Measurements from ENCODE around the gene CIAO3. TPM values are rescaled to one million over a fixed set of nuclear protein-coding genes. Genes with fewer than 3 reads are reported as not detected.

Gene CIAO3
- total RNA-seq, 1 experiment from 2014 or later = 21.9 TPM

DNA sequence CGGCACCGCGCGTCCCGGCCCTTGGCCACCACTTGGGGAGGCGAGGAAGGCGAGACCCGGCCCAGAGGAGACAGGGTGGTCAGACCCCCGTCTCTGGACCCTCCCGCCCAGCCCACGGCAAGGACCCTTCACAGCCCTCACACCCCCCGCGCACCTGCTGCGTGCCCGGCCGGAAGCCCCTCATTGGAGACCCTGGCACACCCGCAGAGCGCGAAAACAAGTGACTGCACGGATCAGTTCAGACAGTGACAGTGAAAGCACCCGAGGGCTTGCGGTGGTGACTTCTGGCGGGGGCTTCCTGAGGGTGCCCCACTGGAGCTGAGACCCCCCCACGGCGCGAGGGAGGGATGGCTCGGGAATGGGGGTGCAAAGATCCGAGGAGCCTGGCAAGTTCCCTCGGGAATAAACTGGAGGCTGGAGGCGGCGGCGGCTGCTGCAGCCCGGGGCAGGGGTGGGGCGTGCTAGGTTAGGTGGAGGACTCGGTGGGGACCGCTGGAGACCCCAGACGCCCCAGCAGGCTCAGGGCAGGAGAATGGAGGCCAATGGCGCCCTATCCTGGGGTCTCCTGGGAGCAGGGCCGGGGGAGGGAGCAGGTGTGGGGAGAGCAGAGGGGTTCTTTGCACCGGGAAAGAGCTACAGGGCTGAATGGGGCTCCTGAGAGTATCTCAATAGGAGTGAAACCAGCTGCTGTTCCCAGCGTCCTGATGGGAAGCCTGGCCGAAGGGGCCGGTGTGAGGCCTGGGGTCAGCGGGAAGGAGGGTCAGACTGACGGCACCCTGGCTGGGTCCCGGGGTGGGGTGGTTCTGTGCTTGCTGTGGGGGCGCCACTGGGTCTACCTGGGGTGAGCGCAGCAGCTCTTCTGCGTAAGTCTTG lies 34.4 kb downstream of the CIAO3 start:
- no peaks in the 10 kb centered on the region for H3K4me1 ChIP-seq (ENCODE audit: insufficient read depth, low read length)
- H4K91ac ChIP-seq (ENCODE audit: insufficient read length, low read depth, low read length) = no peak overlapping the region
- Mint-ChIP-seq H3K36me3 (ENCODE audit: insufficient read depth in 1 of 3, low read depth in 3 of 3) (peaks cover 0 to 3% (median 0%) of the 10 kb centered on the region in 3 experiments; a peak in 2 of 7 replicates), H3K4me1 (peaks cover 0 to 7% of the 10 kb centered on the region in 2 experiments; a peak in 1 of 4 replicates), H3K27ac (no peak overlapping the region), H3K4me3 (peak overlapping the region; percentile 50 to 79), H3K9me3 (peaks cover 0 to 2% of the 10 kb centered on the region in 2 experiments; a peak in 2 of 5 replicates), H3K27me3 (ENCODE audit: low read depth) (peaks cover 86% of the 10 kb centered on the region)
- H3K56ac ChIP-seq (ENCODE audit: insufficient read length, low read depth, low read length) = no peak overlapping the region
- H2AK5ac ChIP-seq (ENCODE audit: insufficient read length, low read length) = no peak overlapping the region
- no peak overlapping the region for H3K18ac ChIP-seq (ENCODE audit: insufficient read length, low read depth, low read length)
- no peak overlapping the region for H2BK15ac ChIP-seq (ENCODE audit: low read depth, low read length)
- H3K9me3 ChIP-seq (ENCODE audit: control insufficient read depth, low read depth, low read length) = no peaks in the 10 kb centered on the region
- no peaks in the 10 kb centered on the region for H4K20me1 ChIP-seq (ENCODE audit: control insufficient read depth, insufficient read depth, insufficient read length)
- peaks cover 46% of the 10 kb centered on the region; the same call in 1 of the 2 replicates for H3K27me3 ChIP-seq (ENCODE audit: insufficient read depth, low read length)
- H3K4ac ChIP-seq (ENCODE audit: low read depth, low read length) = no peak overlapping the region
- no peaks in the 10 kb centered on the region for H3K79me2 ChIP-seq (ENCODE audit: insufficient read depth, low read length)
- TF ChIP-seq CTCF (conservative IDR thresholded peaks at IDR 0.05) = no peak
- no peak overlapping the region for H4K8ac ChIP-seq (replicated peaks; ENCODE audit: insufficient read length, low read depth, low read length)
- H3K4me2 ChIP-seq (ENCODE audit: insufficient read depth, insufficient read length, low read length) = peak overlapping the region; percentile 49
- no peak overlapping the region; the same call in 1 of the 2 replicates for H3K14ac ChIP-seq (ENCODE audit: insufficient read depth, low read length)
- H3K79me1 ChIP-seq (ENCODE audit: insufficient read depth, low read depth, low read length, poor library complexity, severe bottlenecking) = no peaks in the 10 kb centered on the region
- H2BK20ac ChIP-seq (ENCODE audit: low read depth, low read length, poor library complexity, severe bottlenecking) = no peak overlapping the region
- H3K27ac ChIP-seq (ENCODE audit: insufficient read length, low read depth, low read length) = no peak overlapping the region
- H3K23me2 ChIP-seq (ENCODE audit: insufficient read length, low read depth, low read length, poor library complexity, severe bottlenecking) = peaks cover 4% of the 10 kb centered on the region
- H3T11ph ChIP-seq (ENCODE audit: low read length) = no peak overlapping the region
- DNase-seq = no peak
- no peak overlapping the region for H2AFZ ChIP-seq (ENCODE audit: low read length)
- H3K23ac ChIP-seq (ENCODE audit: insufficient read length, low read depth, low read length) = no peak overlapping the region
- H2BK5ac ChIP-seq (ENCODE audit: insufficient read length, low read length) = no peak overlapping the region
- H4K5ac ChIP-seq (ENCODE audit: insufficient read length, low read depth, low read length) = no peak overlapping the region
- WGBS (ENCODE audit: extremely low coverage, insufficient read length, low lambda C conversion rate) = no CpG with 5 or more reads among the region's 49 CpGs
- no peak overlapping the region for H2BK120ac ChIP-seq (ENCODE audit: low read depth, low read length, poor library complexity, severe bottlenecking)
- H3K9ac ChIP-seq (ENCODE audit: extremely low read depth, insufficient read length, low read length) = no peak overlapping the region
- no peak overlapping the region for H2BK12ac ChIP-seq (ENCODE audit: insufficient read length, low read depth, low read length)

Data from H9 (cell line).